A549 (cell line): ENCODE results near the gene NDUFV3.

Source experiments
- CHD2 ChIP-seq: fragments of 150-350 bp; IDR thresholded peaks from 2 replicates; pipeline ENCODE4 v1.6.1; 2014; ENCODE audit warnings: low read length; ENCODE audit not compliant: partially characterized antibody
- CTCF ChIP-seq: fragments of >200 bp; sonication (Bioruptor Twin); formaldehyde crosslinking; IDR thresholded peaks from 3 replicates; pipeline ENCODE4 v1.5.1; 2016
- EHF ChIP-seq: fragments of 250-450 bp; sonication (Bioruptor Pico); IDR thresholded peaks from 2 replicates; pipeline ENCODE4 v1.5.0; 2020; ENCODE audit warnings: mild to moderate bottlenecking
- EHMT2 ChIP-seq: fragments of 200-600 bp; sonication (generic); IDR thresholded peaks from 2 replicates; pipeline ENCODE4 v1.6.1; 2016; ENCODE audit warnings: antibody characterized with exemption, low read depth, mild to moderate bottlenecking, moderate library complexity
- EP300 ChIP-seq, 2 experiments: fragments of >200 bp; sonication (Bioruptor Twin); formaldehyde crosslinking; IDR thresholded peaks; 2 replicates in 1 of 2; 3 replicates in 1 of 2; pipeline ENCODE4 v1.6.1; 2016 to 2017
- JUN ChIP-seq, 2 experiments: fragments of >200 bp; sonication (Bioruptor Twin); formaldehyde crosslinking; IDR thresholded peaks; 2 replicates in 1 of 2; 3 replicates in 1 of 2; pipeline ENCODE4 v1.6.1; 2016 to 2017
- NFE2L2 ChIP-seq: fragments of 150-350 bp; conservative IDR thresholded peaks from 2 replicates; pipeline ENCODE4 v1.6.1; 2014; ENCODE audit warnings: low read length
- NR3C1 ChIP-seq: fragments of >200 bp; sonication (Bioruptor Twin); formaldehyde crosslinking; IDR thresholded peaks from 3 replicates; pipeline ENCODE4 v1.6.1; 2017
- PBX3 ChIP-seq: IDR thresholded peaks from 2 replicates; pipeline ENCODE4 v1.6.1; 2012
- REST ChIP-seq: fragments of 200-600 bp; sonication (generic); IDR thresholded peaks from 2 replicates; pipeline ENCODE4 v1.6.1; 2016; ENCODE audit warnings: antibody characterized with exemption, mild to moderate bottlenecking, moderate library complexity
- RFX5 ChIP-seq: fragments of 450-650 bp; IDR thresholded peaks from 2 replicates; pipeline ENCODE4 v1.7.1; 2014; ENCODE audit warnings: antibody characterized with exemption, mild to moderate bottlenecking, moderate library complexity
- USF2 ChIP-seq: fragments of 450-650 bp; IDR thresholded peaks from 2 replicates; pipeline ENCODE4 v1.6.1; 2014; ENCODE audit warnings: antibody characterized with exemption

GRCh38 chr21:42931560-42932235 is 38.6 kb downstream of the NDUFV3 start:
- TF ChIP-seq JUN (IDR thresholded peaks at IDR 0.05) (no peak), CTCF (no peak), RFX5 (no peak), EHMT2 (no peak), REST (no peak), NFE2L2 (no peak), EP300 (IDR thresholded peaks at IDR 0.05) (no peak), NR3C1 (no peak), EHF (CRISPR knock-in tag) (no peak), USF2 (no peak), PBX3 (no peak), CHD2 (no peak)
